Dermis blood vessel endothelial cell (primary cell): ENCODE data around the gene APOL4. TPM values are rescaled to one million over a fixed set of nuclear protein-coding genes. Genes with fewer than 3 reads are reported as not detected.
"Not testable (repeated sequence)": the region's sequence is repeated elsewhere in the genome, so short reads cannot be mapped to it uniquely, and the experiment has no call there.

ENCODE experiments used
- DNase-seq: peaks from one replicate; pipeline ENCODE4 v3.0.0; 2010
- total RNA-seq: library from RNA; depleted of rRNA; stranded (reverse); fragments of >200 nt; gene quantifications from 2 replicates; pipeline ENCODE4 v1.2.3, GENCODE V29; 2014

Gene APOL4
- total RNA-seq, 1 donor from 2014 or later, result 3.1 TPM

DNA sequence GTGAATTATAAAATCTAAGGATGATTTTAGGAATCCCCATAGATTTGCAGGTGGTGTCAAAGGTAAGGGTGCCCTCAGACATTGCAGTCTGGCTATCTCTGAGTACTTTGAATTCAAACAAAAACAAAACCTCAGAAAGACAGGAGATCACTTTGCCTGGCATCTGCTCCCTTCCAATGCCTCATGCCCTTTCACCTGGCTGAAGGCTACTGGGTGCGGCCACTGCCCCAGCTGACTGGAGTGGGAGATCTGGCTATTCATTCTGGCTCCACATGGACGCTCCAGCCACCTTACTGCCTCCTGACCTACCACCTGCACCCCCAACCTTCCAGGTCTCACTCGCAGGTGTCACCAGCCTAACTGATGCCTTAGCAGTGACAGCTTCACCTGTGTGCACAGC lies 28.0 kb upstream of the APOL4 start:
- not testable (repeated sequence) for DNase-seq

- DNase-seq, result no peak
These were observed 27.3 kb upstream of the APOL4 start for GRCh38 chr22:36228944-36229343.

DNA sequence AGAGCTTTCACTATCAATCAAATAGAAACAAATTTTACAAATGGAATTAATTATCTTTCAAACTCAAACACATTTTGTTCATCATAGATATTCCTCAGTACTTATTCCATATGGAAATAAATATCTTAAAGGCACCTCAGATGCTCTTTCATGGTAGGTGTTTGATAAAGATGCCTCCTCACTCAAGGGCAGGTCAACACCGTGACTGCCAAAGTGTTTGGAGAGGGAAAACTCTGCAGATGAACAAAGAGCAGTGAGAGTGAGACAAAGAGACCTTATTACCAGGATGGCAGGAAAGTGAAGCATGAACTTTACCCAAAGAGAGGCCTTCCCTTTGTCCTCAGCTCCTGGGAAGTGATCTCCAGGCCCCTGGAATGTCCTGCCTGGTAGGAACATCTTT lies 26.8 kb upstream of the APOL4 start:
- not testable (repeated sequence) for DNase-seq

DNA sequence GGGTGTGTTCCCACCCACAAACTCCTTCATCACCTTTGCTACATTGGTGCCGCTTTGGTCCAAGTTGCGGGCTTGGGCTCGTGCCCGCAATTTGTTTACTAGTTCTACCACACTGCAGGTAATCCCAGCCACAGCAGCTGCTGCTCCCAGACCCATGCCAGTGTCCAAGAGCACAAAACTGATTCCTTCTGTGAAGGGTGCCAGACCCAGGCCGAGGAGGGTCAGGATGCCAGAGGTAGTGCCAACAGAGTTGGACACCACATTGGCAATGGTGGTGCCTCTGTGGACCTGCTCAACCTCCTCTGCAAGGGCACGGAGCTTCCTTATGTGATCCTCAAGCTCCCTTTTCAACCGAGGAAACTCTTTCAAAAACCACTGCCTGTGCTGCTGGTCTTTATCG lies 26.2 kb upstream of the APOL4 start:
- no peak for DNase-seq

DNA sequence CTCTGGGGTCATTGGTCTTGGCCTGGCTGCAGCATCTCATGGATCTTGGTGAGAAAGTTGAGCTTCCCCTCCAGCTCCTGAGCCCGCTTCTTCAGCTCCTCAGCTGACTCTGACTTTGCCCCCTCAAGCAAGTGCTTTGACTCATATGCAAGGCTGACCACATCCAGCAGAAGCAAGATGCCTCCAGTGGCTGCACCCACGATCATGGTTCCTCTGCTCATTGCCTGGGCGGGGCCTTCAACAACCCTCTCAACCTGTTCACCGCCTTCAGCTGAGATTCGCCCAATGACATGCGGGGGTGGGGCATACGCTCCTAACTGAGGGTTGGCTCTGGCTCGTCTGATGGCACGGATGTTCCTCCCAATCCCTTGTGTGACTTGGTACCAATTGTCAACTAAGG lies 25.8 kb upstream of the APOL4 start:
- DNase-seq, result no peak

DNA sequence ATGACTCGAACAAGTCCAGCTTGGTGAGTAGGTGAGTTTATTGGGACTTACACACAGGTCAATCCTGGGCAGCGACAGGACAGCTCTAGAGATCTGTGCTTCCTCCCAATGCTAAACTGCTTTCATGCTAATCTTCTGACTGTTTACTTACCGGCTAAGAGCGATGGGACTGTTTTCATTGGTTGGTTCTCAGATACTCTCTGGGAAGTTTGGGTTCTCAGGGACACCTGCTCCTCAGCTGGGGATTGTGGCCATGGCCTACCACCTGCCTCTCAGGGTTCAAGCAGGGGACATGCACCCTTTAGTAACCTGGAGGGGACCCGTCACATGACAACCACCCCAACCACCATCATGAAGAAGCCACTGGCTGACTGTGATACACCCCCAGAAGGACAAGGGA lies 24.6 kb upstream of the APOL4 start:
- DNase-seq, result no peak

DNA sequence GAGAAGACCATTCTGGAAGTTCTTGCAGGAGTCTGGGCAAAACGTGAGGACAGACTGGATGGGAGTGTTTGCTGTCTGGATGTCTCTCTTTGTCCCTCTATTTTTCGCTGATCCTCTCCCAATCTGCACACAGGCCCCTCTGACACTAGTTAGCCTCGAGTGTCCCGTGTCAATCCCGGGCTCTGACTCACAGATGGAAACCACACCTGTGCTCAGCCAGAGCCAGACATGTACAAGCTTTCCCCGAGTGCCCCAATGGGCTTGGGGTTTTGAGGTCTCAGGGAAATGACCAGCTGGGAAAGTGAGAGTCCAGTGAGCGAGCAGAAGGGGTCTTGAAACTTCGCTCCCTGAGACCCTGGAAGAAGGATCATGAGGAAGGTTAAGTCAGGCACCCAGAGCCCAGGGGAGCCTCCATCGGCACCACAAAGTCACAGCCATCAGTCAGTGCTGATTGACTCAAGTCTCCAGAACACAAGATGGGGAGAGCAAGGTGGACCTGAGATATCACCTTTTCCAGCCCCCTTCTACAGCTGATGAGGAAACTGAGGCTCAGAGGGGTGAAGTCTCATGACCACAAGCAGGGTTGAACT lies 23.8 kb upstream of the APOL4 start:
- DNase-seq, result no peak

DNA sequence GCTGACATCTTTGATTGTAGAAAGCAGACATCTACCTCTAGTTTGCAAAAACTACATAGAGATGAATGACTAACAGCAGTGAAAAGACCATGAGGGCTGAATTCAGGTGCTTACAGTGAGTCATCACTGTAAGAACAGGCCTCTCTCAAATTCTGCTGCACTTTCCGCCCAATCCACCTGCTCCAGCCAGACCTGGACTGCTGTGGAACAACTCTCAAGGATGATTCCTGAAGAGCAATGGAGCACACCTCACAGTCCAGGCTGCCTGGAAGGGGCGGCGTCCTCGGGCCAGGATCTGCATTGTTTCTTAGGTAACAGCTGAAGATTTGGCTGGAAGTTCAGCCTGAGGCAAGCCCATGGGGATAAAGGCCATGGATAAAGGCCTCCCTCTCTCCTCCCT lies 22.6 kb upstream of the APOL4 start:
- no peak for DNase-seq

DNA sequence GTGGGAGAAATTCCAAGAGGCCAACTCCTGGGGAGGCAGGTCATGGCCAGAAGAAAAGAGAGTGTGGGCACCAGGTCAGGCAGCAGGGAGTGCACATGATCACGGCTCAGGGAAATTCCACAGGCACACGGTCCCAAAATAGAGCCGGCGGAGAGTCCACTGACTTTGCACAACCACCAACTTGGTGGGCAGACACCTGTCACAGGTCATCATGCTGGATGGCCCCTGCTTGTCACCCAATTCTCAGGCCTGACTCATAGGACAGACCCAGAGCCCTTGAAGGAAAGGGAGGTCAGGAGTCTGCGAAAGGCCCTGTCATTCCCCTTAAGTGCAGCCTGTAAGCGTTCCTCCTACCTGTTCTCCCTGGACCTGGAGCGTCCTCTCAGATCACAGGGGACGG lies 21.9 kb upstream of the APOL4 start:
- DNase-seq, result no peak

DNA sequence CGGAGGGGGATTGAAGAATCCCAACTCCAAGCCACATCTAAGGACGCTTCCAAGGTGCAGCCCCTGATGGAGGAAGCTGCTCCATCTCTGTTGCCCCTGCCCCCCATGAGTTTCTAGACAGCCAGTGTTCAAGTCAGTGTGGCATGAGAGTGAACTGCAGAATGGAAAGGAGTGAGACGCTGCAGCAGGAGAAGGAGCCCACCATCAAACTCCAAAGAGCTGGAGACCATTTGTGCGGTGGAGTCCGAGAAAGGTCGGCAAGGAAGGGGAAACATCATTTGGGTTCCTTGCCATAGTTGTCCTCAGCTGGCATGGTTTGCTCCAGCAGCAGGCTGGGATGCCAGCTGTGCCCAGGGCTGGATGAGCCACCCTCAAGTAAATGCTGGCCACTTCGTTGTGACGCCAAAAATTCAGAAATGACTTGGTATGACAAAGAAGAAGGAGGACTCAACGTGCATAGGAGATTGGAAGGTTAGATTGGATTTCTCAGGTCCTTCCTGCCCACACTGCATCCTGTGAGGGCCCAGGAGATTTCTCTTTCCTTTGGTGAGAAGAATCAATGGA lies 21.4 kb upstream of the APOL4 start:
- DNase-seq, result no peak

- DNase-seq, result peak; percentile 76
These were observed 20.5 kb upstream of the APOL4 start for GRCh38 chr22:36221799-36222751.

- DNase-seq, result peak; percentile 48
These were observed 18.9 kb upstream of the APOL4 start for GRCh38 chr22:36220451-36220921.

GRCh38 chr22:36218648-36219193 lies 17.1 kb upstream of the APOL4 start:
- DNase-seq, result no peak

DNA sequence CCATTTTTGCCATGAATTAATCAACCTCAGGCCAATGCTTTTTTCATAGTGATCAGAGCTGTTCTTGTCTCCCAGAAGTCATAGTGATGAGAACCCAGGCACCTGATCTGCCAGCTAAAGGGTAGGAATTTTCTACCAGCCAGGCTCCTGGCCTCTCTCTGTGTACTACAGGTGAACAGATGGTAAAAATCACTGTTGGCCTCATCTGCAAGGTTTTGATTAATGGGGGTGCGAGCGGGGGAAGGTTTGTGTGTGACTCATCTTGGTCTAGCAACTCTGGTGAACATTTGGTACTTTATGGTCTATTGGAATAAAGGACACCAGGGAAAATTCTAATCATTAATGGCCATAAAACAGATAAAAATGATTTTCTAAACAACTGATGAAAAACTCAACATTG lies 14.4 kb upstream of the APOL4 start:
- DNase-seq, result no peak

GRCh38 chr22:36213586-36213985 lies 12.0 kb upstream of the APOL4 start:
- DNase-seq, result no peak

DNA sequence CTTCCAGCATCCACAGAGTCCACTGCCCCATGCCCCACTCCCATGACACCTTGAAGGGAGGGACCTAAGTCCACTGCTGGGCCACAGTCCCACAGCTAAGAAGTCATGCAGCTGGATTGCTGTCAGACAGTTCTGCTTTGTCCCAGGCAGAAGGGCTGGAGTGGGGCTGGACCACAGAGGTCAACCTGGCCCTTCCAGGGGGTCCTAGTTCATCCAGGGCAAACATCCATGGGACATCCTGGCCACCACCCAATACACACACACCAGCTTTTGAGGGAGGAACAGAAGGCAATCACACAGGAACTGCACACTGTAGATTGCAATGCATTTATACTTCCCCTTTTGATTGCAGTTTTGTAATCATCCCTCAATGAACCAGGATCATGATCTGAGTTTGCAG lies 11.3 kb upstream of the APOL4 start:
- no peak for DNase-seq

GRCh38 chr22:36211237-36211861 lies 9.7 kb upstream of the APOL4 start:
- DNase-seq, result peak; percentile 70

GRCh38 chr22:36210224-36210623 lies 8.6 kb upstream of the APOL4 start:
- DNase-seq, result no peak

- DNase-seq, result not testable (repeated sequence)
These were observed 7.9 kb upstream of the APOL4 start for GRCh38 chr22:36209488-36209908.

DNA sequence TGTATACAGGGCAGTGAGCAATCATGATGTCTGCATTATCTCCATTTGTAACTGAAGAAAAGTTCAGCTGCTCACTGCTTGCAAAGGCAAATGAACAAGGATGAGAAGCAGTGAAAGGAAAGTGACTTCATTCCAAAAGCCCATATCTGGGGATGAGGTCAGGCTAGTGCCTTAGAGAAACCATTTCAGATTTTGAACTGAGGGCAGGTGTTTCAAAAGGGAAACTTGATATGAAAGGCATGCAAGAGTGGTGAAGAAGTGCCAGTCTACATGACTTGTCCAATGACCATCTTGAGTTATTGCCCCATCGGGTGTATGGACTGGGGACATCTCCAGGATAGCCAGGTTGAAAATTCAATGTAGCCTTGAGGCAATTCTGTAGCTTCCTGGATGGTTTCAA lies 7.3 kb upstream of the APOL4 start:
- DNase-seq, result no peak

DNA sequence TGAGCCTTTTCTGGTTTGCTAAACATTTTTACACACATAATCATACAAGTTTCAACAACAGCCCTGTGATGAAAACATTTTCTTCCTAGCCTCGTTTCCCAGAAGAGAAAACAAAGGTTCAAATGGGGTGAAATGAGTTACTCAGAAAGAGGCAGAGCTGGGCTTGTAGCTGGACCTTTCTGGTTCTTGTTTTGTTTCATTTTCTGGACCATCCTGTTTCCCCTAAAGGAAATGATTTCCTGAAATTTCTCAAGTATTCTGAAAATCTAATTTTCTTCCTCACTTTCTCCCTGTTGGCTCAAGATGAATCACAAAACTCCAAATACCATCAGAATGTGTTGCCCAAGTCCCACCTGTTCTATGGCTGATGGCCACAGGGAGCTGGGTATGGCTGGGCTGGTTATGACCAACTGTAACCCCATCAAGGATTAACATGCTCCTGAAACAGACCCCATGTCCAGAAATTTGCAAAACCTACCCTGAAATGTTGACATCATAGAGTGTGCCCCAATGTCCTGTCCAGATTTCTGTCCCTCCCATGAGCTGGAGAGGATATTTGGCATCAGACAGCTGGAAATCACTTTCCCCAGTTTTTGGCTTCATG lies 6.7 kb upstream of the APOL4 start:
- DNase-seq, result no peak

DNA sequence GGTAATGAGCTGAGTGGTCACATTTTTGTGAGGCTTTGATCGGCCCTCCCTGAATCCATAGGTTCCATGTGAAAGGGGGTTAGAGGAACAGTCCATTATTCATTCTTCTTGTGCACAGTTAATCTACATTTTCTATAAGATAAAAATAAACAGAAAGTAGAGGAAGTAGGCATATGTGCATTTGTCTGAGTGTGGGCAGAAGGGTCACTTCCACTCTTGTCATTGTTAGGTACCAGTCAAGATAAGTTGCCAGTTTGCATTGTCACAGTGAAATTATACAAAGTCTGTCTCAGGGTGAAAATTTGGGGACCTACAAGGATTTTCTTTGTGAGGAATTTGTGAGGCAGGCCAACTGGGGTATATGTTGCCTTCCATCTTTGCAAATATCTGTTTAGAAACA lies 4.6 kb upstream of the APOL4 start:
- no peak for DNase-seq

DNA sequence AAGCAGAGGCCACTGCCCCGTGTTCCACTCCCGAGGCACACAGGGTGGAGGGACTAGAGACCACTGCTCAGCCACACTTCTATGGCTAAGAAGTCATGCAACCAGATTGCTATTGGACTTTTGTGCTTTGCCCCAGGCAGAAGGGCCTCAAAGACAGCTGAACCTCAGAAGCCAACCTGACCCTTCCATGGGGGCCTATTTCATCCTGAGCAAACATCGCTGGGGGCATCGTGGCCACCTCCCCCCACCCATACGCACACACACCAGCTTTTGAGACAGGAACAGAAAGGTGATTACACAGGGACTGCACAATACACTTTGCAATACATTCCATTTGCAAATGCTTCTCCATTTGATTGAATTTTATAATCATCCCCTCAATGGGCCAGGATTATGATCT lies 4.0 kb upstream of the APOL4 start:
- DNase-seq, result not testable (repeated sequence)
